Activated CD8-positive, alpha-beta T cell treated with anti-CD3 and anti-CD28 coated beads for 36 hours (primary cell): Measurements from ENCODE around the gene UBASH3A. TPM values are rescaled to one million over a fixed set of nuclear protein-coding genes. Genes with fewer than 3 reads are reported as not detected.

Source experiments
- ATAC-seq: fragments of 200-7000 bp; cut with Tn5 transposase; one replicate; pipeline ENCODE4 v1.10.0; 2021; ENCODE audit warnings: mild to moderate bottlenecking, moderate library complexity
- CTCF ChIA-PET: fragments of 350-600 bp; sonication (Branson Sonifier 250); formaldehyde crosslinking; loops from one replicate; lab custom pipeline; 2021; ENCODE audit warnings: antibody characterized with exemption; lab: Charles Lee
- POLR2A ChIA-PET: fragments of 350-600 bp; sonication (Branson Sonifier 250); formaldehyde crosslinking; loops from one replicate; lab custom pipeline; 2021; ENCODE audit warnings: antibody characterized with exemption; lab: Charles Lee
- DNase-seq: peaks from one replicate; pipeline ENCODE4 v3.0.0-alpha.2; 2020
- H3K27ac Mint-ChIP-seq: one replicate; pipeline ENCODE4 v1.8.0; 2021; ENCODE audit warnings: mild to moderate bottlenecking, mixed read lengths
- H3K27me3 Mint-ChIP-seq: one replicate; pipeline ENCODE4 v1.8.0; 2021; ENCODE audit warnings: mixed read lengths
- H3K36me3 Mint-ChIP-seq: one replicate; pipeline ENCODE4 v1.8.0; 2021; ENCODE audit warnings: low read depth, mixed read lengths
- H3K4me1 Mint-ChIP-seq: one replicate; pipeline ENCODE4 v1.8.0; 2021; ENCODE audit warnings: low read depth, mixed read lengths
- H3K4me3 Mint-ChIP-seq: one replicate; pipeline ENCODE4 v1.8.0; 2021; ENCODE audit warnings: mild to moderate bottlenecking, moderate library complexity, mixed read lengths
- H3K9me3 Mint-ChIP-seq: one replicate; pipeline ENCODE4 v1.8.0; 2021; ENCODE audit warnings: mixed read lengths
- CTCF ChIP-seq: fragments of 200-600 bp; IDR thresholded peaks from one replicate; pipeline ENCODE4 v1.8.0; 2022; ENCODE audit warnings: antibody characterized with exemption, mild to moderate bottlenecking
- intact Hi-C: fragments of 100-400 bp; cut with micrococcal nuclease; formaldehyde crosslinking; loops from one replicate; pipeline ENCODE4 v1.10.0; 2022
- total RNA-seq, 2 experiments: library from RNA; stranded (reverse); gene quantifications; one replicate each; pipeline ENCODE4 v1.2.3, GENCODE V29; 2021

The UBASH3A gene
- total RNA-seq, 2 experiments from 2014 or later, result 48.7 to 52.9 TPM

- no peaks in the 10 kb centered on the region for H3K27me3 Mint-ChIP-seq
- no peak for ATAC-seq
- intact Hi-C loops, result no loop called here
- H3K4me3 Mint-ChIP-seq, result no peak overlapping the region
- peaks cover 86% of the 10 kb centered on the region for H3K36me3 Mint-ChIP-seq
- peaks cover 79% of the 10 kb centered on the region for H3K4me1 Mint-ChIP-seq
- CTCF ChIA-PET, result interaction anchor here (0.8 to 1.2 kb wide), 3 partner anchors 9 to 61 kb away, joined by 3 to 5 read pairs (median 3); no protein-coding TSS in a partner anchor
- POLR2A ChIA-PET, result interaction anchor here (0.9 to 2.8 kb wide), 3 partner anchors 15 to 36 kb away, joined by 3 to 8 read pairs (median 5); no protein-coding TSS in a partner anchor
- TF ChIP-seq CTCF, result no peak
- DNase-seq, result no peak
- H3K27ac Mint-ChIP-seq, result no peak overlapping the region
- H3K9me3 Mint-ChIP-seq, result no peaks in the 10 kb centered on the region
These were observed 14.3 kb upstream of the UBASH3A start for GRCh38 chr21:42389449-42389835.

GRCh38 chr21:42390193-42390592 lies 13.5 kb upstream of the UBASH3A start:
- no peak overlapping the region for H3K4me3 Mint-ChIP-seq
- POLR2A ChIA-PET, result no interaction called here

GRCh38 chr21:42390696-42391095 lies 13.0 kb upstream of the UBASH3A start:
- TF ChIP-seq CTCF, result no peak
- Mint-ChIP-seq H3K4me1 (peaks cover 80% of the 10 kb centered on the region), H3K9me3 (no peaks in the 10 kb centered on the region), H3K27me3 (no peaks in the 10 kb centered on the region), H3K36me3 (peaks cover 86% of the 10 kb centered on the region), H3K27ac (peak overlapping the region; percentile 14), H3K4me3 (no peak overlapping the region)
- ATAC-seq, result no peak
- no peak for DNase-seq
- ChIA-PET CTCF (no interaction called here), POLR2A (no interaction called here)
- intact Hi-C loops, result no loop called here

More at GRCh38 chr21:42390193-42390592, 13.5 kb upstream of the UBASH3A start:
- no peaks in the 10 kb centered on the region for H3K9me3 Mint-ChIP-seq
- H3K27me3 Mint-ChIP-seq, result no peaks in the 10 kb centered on the region
- peaks cover 87% of the 10 kb centered on the region for H3K36me3 Mint-ChIP-seq
- peaks cover 84% of the 10 kb centered on the region for H3K4me1 Mint-ChIP-seq
- intact Hi-C loops, result no loop called here
- ATAC-seq, result no peak
- no peak for DNase-seq
- H3K27ac Mint-ChIP-seq, result no peak overlapping the region
- TF ChIP-seq CTCF, result no peak
- CTCF ChIA-PET, result no interaction called here

GRCh38 chr21:42391297-42391696 lies 12.4 kb upstream of the UBASH3A start:
- ATAC-seq (no peak), DNase-seq (no peak)
- Mint-ChIP-seq H3K36me3 (peaks cover 85% of the 10 kb centered on the region), H3K9me3 (no peaks in the 10 kb centered on the region), H3K4me3 (no peak overlapping the region), H3K4me1 (peaks cover 77% of the 10 kb centered on the region), H3K27ac (no peak overlapping the region), H3K27me3 (no peaks in the 10 kb centered on the region)
- no peak for TF ChIP-seq CTCF
- POLR2A ChIA-PET, result interaction anchor here (3.5 kb wide), 1 partner anchor 18 kb away, joined by 15 read pairs; no protein-coding TSS in a partner anchor
- CTCF ChIA-PET, result interaction anchor here (1.0 to 4.0 kb wide), 2 partner anchors 10 to 12 kb away, joined by 5 to 23 read pairs; partner anchors contain the start of gene UBASH3A
- intact Hi-C loops, result no loop called here

GRCh38 chr21:42392731-42393442 lies 10.8 kb upstream of the UBASH3A start:
- intact Hi-C loops, result no loop called here
- Mint-ChIP-seq H3K9me3 (no peaks in the 10 kb centered on the region), H3K36me3 (peaks cover 85% of the 10 kb centered on the region), H3K4me1 (peaks cover 77% of the 10 kb centered on the region), H3K27ac (peak overlapping the region; percentile 88), H3K27me3 (no peaks in the 10 kb centered on the region), H3K4me3 (peak overlapping the region; percentile 65)
- DNase-seq, result peak; percentile 41
- peak; percentile 94 for ATAC-seq
- no peak for TF ChIP-seq CTCF
- CTCF ChIA-PET, result interaction anchor here (0.6 to 4.0 kb wide), 12 partner anchors 11 to 192 kb away, joined by 3 to 23 read pairs (median 4); partner anchors contain the start of genes TFF1 and UBASH3A
- POLR2A ChIA-PET, result interaction anchor here (0.6 to 3.5 kb wide), 15 partner anchors 11 to 62 kb away, joined by 3 to 39 read pairs (median 4); partner anchors contain the start of gene UBASH3A
